T-helper 1 cell treated with Interleukin-12 subunit alpha and Interleukin-12 subunit beta and Interleukin-4 antibody, amounts not matched to agents 30 ng/mL and 1 ng/mL, for 36 hours (primary cell): Measurements from ENCODE around the gene MEAK7. TPM values are rescaled to one million over a fixed set of nuclear protein-coding genes. Genes with fewer than 3 reads are reported as not detected.
"Not testable (repeated sequence)": the region's sequence is repeated elsewhere in the genome, so short reads cannot be mapped to it uniquely, and the experiment has no call there.

ENCODE experiments used
- intact Hi-C: fragments of 100-400 bp; cut with micrococcal nuclease; formaldehyde crosslinking; loops from one replicate; pipeline ENCODE4 v1.15.1; 2024
- total RNA-seq: library from RNA; stranded (reverse); gene quantifications from 2 replicates; pipeline ENCODE4 v1.2.3, GENCODE V29; 2022

MEAK7 gene
- total RNA-seq, 1 donor from 2014 or later: 39.8 TPM

DNA sequence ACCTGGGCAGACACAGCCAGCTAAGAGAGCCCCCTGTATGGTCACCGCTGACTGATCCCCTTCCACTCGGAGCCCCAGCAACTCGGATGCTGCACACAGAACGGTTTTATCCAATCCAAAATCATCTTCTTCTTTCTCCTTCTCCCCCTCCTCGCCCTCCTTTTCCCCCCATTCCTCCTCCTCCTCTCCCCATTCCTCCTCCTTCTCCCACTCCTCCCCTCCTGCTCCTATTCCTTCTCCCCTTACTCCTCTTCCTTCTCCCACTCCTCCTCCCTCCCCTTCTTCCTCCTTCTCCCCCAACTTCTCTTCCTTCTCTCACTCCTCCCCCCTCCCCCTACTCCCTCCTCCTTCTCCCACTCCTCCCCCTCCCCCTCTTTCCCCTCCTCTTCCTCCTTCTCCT is 30.4 kb upstream of the MEAK7 start:
- intact Hi-C loops: no loop called here

DNA sequence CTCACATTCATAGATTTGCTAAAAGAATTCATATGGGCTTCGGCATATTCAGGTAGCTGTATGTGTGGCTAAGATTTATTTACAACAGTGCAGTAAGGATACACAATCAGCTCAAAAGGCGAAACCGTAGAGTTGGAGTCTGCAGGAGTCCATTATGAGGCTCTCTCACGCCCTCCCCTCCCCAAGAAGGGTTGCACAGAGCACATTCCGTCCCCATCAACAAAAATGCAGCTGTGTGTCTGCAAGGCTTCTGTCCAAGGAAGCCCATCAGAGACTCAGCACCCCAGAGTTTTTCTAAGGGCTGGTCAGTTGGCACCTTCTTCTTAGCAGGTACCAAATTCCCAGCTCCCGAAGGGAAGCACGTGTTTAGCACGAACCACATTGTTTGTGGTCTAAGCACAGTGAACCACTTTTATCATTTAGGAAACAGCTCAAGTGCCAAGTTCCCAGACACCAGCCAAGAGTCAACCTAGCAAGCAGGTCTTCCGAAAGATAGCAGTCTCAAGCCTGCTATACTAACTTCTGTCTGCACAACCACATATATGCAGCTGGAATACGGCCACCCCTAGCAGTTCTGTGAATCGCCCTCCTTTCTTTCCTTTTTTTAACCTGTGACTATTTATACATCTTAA is 28.5 kb upstream of the MEAK7 start:
- intact Hi-C loops: loop anchor here (2.0 kb wide), 1 partner anchor 16 kb away; no protein-coding TSS in a partner anchor

DNA sequence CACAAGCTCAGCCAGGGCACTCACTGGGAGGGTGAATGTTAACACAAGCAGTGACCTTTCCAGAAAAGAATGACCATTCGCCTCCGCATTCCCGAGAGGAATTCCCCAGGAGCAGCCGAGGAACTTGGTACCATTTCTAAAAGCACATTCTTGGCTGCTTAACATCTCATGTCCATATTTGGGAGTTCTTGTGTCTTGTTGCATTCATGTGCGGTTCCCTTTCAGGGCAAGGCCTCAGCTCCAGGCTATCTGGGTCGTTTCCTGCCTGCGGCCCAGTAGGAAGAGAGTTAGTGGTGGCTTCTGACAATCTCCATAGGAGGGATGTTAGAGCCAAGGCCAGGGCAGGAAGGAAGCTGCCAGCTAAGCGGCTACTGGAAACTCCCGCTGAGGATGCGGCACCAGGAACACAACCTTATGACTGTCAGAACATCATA is 27.8 kb upstream of the MEAK7 start:
- intact Hi-C loops: loop anchor here (2.0 kb wide), 1 partner anchor 16 kb away; no protein-coding TSS in a partner anchor

DNA sequence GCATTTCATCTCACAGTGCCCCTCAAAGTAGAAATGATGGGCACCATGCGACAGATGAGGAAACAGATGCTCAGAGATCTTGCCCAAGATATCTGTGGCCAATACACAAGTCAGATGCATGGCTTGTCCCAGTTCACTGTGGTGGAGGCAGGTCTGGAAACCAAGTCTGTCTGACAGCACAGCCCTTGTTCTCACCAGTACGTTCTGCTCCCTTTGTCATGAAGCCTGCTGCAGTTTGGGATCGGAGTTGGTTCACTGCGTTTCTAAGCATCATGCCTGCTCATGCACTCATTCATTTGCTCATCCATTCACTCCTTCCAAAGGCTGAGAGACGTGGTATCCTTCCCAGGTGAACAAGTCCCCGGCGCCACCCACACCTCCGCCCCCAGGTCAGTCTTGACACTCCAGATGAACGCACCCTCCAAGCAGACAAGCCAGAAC is 27.2 kb upstream of the MEAK7 start:
- intact Hi-C loops: loop anchor here (2.0 kb wide), 1 partner anchor 17 kb away; no protein-coding TSS in a partner anchor

DNA sequence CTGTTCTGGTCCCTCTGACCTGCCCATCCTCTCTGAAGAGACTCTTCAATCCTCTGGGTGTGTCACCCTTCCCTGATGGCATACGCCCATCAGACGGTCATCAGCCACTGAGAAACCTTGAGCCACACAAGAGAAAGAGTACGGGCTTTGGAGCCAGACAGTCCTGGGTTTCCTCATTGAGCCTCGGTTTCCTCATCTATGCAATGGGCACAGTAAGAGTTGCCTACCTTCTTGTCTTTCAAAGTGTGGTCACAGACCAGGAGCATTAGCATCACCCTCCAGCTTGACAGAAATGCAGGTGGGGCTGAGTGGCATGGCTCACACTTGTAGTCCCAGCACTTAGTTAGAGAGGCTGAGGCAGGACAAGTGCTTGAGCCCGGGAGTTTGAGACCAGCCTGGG is 26.1 kb upstream of the MEAK7 start:
- intact Hi-C loops: no loop called here

DNA sequence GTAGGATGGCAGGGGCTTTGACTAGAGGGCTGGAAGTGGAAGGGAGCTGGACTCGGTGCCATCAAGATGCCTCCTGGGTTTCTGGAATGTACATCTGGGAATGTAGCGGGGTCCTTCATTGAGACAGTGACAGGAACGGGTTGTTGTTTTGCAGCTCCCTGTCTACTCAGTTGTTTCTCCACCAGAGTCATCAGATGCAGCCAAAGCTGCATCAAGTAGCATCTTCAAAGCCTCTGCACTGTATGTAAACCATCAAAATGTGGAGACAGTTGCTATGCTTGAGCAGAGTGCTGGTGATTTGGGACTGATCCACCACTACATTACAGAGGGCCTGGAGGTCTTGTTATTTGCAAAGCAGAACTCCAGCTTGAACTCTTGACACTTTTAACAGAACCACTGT is 25.1 kb upstream of the MEAK7 start:
- intact Hi-C loops: no loop called here

DNA sequence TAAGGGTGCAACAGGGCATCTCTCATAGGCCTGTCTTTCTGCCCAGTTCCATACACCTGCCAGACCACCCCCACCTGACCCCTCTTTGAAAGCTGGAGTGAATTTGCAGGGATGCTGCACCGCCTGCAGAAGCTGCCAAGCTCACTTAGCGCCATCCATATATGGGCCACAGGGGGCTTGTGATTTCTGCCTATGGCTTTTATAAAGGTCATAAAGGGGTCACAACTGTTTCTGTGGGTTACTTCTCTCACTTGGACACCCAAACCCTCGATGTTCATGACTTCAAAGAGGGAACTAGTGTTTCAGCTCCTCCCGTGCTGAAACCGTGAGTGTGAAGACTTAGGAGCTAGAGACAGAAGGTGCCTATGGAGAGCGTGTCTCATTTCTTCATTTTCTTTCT is 23.9 kb upstream of the MEAK7 start:
- intact Hi-C loops: no loop called here

DNA sequence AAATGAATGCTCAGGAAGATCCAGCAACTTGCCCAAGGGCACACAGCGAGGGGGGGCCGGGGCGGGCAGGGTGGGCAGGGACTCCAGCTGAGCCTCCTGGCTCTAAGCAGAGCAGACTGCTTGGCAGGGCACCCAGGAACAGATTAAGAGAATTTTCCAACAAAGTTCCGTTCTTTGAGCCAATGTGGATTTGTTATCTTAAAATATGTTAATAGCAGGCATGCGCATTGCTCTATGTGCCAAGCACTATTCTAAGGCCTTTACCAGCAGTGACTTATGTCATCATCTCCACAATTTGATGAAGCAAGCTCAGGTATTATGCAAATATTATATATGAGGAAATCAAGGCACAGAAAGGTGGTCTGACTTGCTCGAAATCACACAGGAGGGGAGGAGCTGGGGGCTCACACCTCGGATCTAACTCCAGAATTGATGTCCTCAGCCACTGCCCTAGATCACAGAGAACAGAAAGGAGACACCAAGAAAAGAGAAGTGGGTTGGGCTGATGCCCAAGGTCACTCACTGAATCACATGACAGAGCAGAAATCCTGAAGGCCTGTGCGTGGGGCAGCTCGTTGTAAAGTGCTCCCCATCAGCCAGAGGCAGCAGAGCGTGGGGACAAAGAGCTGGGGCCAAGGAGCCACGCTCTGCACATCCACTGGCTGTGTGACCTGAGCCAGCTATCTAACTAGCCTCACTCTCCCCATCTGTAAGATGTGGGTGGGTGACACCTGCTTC is 23.2 kb upstream of the MEAK7 start:
- intact Hi-C loops: no loop called here

DNA sequence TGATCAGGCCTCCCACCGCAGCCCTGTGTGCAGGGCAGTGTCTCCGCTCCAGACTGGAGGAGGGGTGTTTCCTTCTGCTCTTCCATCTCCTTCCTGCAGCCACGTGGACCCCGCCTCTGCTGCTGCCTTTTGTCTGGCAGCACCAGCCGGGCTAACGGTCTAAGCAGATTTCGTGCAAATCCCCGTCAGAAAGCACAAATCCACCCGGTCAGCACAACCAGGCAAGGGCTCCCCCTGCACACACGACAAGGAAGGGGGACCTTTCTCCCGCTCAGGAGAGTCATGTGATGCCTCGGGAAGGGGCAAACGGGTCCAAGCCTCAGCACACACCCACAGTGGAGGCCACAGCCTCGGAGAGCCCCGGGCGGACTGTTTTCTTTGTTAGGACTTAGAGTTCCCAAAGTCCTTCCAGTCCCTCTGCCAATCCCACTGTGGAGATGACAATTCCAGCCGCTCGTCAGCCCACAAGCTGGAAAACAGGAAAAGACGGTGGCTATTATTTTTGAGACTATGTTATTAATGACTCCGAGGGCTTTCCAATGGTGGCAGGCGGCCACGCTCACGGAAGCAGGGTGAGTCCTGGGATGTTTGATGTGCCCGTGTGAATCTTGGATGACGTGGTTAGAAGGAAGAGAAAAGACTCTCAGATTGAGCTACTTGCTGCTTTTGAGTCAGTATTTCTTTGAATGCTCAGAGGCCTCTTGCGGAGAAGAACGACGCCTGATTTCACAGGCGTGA is 22.5 kb upstream of the MEAK7 start:
- intact Hi-C loops: no loop called here

DNA sequence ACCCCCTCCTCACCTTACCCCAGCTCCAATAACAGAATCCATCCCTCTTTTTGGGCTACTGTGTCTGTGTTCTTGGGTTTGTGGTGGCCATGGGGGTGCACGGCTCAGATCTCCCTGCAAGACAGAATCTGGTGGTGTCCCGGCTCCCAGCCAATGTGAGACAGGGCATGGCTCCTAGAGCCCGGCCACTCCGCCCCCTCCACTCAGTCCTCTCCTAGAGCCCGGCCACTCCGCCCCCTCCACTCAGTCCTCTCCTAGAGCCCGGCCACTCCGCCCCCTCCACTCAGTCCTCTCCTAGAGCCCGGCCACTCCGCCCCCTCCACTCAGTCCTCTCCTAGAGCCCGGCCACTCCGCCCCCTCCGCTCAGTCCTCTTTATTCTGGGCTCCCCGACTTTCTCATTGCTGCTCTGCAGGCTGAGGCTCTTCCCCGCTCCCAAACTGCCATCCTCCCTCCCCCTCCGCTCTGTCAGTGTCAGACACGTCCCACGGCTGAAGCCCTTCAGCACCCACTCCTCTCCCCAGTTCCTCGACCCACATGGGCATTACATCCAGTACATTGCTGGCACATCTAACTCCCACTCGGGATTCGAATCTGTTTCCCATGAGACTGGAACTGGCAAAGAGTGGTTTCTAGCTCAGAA is 20.6 kb upstream of the MEAK7 start:
- intact Hi-C loops: not testable (repeated sequence)

DNA sequence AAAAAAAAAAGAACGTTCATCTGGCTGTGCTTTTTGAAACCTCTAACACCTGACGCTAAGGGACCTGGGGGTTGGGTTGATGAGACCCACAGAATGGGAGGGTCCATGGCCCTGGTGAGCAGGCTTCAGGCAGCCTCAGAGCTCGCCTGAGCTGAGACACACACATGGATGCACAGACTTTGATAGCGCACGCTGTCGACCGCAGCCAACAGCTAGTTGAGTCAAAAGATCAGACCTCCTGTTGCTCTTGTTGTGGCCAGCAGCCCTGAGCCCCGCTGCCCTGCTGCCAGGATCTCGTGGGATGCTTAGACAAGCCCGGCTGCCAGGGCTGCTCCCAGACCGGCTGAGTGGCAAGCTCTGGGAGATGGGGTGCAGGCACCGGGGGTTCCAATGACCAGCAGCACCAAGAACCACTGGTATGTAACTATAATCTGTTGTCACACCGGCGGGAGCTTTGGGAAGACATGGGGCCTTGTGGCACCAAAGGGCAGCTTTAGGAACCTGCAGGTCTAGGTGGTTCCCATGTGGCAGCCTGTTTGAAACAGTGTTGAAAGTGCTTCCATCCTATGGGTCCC is 20.0 kb upstream of the MEAK7 start:
- intact Hi-C loops: no loop called here

DNA sequence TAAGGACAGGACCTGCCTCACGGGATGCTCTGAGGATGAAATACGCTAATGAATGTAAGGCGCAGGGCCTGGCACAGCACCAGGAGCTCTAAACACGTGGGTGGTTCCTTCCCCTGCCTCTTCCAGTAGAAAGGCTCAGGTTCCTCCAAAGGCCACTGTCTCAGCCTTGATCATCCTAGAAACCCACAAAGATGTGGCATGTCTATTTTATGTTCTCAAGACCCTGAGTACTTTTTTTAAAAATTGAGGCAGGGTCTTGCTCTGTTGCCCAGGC is 17.0 kb upstream of the MEAK7 start:
- intact Hi-C loops: no loop called here

DNA sequence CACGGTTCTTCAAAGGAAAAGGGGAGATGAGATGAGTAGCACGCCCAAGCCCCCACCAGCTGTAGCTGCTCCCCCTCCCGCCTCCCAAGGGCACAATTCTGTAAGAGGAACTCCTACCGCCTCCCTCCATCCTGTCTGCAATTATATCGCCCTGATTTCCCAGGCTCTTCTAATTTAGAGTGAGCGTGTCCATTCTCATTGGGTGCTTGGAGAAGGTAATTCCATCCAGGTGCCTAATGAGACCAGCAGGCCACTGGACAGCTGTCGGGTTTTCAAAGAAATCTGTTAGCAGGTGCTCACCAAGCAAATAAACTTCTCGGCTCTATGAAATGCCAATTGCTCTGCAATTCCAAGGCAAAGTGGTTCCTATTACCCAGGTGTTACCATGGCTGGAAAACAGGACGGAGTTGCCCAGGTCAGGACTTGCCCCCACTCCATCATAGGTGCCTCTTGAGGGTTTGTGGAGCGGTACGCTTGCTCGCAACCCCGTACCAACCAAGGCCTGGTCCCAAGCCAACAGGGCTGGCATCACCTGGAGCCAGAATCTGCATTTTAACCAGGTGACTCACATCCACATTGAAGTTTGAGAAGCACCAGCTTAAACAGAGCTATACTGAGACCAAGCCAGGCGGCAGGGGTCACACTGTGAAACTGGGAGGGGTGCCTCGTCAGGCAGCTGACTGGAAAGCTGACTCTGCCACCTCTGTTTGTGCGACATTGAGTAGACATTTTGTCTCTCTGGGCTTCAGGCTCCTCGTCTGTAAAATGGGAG is 16.5 kb upstream of the MEAK7 start:
- intact Hi-C loops: no loop called here

DNA sequence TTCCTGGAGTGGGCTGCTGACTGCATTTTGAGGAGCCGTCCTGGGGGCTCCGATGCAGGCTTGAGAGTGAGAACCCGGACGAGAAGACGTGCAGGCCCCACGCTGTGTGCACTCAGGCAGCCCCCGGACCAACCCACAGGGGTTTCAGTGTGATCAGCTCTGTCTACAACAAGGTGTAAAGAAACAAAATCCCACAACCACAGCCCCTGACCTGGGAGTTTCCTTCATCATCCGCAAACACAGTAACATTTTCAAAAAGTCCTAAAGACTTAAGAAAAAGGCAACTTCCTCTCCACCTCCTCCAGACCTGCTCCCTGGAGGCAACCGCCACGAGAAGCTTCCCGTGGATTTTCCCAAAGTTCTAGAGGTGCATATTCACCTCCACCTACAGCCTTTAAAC is 15.4 kb upstream of the MEAK7 start:
- intact Hi-C loops: loop anchor here (1.0 to 10.0 kb wide), 5 partner anchors 15 to 435 kb away; partner anchors contain the start of gene MEAK7

DNA sequence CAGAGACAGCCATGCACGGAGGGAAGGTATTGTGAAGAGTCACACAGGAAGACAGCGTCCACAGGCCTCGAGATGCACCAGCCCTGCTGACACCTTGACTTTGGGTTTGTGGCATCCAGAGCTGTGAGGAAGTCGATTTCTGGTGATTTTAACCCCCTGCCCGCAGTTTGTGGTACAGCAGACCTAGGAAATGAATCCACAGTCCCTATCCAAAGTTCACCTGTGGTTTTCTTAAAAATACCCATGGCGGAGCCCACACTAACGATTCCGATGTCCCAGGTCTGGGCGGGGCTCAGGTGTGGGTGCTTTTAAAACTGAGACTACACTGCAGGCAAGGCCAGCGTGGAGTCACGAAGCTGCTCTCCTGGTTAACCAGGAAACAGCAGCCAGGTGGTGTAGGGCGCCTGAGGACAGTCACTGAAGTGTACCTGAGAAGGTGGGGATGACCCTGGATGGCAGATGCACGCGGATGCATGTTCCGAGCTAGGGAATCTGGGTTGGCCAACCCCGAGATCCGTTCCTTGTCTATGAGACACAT is 14.4 kb upstream of the MEAK7 start:
- intact Hi-C loops: loop anchor here (1.0 to 10.0 kb wide), 5 partner anchors 14 to 436 kb away; partner anchors contain the start of gene MEAK7

DNA sequence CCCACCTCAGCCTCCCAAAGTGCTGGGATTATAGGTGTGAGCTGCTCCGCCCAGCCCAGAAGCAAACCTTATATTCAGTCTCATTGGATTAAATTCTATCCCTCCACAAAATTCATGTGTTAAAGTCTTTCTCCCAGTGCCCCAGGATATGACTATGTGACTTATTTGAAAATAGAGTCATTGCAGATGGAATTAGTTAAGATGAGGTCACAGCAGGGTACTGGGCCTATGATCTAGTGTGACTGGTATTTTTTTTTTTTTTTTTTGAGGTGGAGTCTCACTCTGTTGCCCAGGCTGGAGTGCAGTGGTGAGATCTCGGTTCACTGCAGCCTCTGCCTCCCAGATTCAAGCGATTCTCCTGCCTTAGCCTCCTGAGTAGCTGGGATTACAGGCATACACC is 13.8 kb upstream of the MEAK7 start:
- intact Hi-C loops: loop anchor here (2.0 to 10.0 kb wide), 3 partner anchors 13 to 437 kb away; partner anchors contain the start of gene MEAK7

DNA sequence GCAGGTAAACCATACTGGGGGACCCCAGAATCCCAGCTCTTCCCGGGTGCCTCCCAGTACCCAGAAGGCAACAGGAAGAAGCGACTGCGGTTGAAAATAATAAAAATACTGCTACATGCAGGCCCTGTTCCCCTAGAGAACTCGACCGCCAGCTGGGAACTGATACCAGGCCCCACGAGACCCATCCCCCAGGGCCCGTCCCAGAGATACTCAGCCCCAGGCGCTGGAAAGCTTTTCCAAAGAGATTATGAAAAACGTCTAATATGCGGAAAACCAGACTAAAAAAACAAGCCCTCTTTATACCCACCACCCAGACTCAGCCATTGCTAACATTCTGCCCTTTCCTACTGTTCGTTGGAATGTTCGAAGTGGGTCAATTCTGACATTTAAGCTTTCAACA is 12.9 kb upstream of the MEAK7 start:
- intact Hi-C loops: loop anchor here (5.0 to 10.0 kb wide), 2 partner anchors 295 to 437 kb away; no protein-coding TSS in a partner anchor

DNA sequence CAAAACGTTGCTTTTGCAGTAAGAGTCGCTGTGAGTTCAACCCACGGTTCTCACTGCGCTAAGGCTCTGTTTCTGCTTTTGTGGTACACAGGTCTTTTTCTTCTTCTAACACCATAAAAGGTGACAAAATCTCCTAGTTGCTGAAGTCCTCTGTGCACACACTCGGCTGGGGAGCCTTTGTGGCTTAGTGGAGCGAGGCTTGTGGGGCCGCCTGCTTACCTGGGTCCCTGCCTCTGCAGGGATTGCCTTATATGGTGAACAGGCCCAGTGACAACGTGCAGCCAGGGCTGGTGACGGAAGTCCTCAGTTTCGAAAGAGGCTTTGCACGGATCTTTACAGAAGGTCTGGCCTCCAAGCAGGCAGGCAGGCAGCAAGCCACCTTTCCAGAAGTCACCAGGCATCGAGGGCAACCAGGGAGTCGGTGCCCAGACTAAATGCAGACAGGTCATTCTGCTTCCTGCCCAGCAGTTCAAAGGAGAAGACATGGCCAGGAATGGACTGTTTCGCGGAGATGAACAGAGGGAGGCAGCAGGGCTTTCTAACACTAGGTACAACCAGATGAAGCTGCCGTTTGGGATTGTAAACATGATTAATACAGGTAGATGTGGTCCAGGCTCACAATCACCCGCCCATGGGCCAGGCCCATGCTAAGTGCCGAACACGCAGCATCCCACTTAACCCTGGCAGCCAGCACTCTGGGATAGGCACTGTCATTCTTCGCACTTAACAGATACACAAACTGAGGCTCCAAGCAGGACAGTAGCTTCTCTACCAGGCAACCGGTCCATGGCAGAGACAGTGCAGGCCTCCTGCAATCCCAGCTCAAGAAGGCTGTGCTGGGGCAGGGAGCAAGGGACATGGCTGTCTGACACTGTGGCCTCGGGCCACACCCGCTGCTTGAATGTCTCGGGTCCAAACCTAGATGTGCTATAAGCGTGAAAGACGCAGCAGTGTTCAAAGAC is 10.7 kb upstream of the MEAK7 start:
- intact Hi-C loops: loop anchor here (1.0 to 10.0 kb wide), 10 partner anchors 34 to 512 kb away; partner anchors contain the start of genes COTL1, KIAA0513 and ZDHHC7
